Ovary (tissue), 9 donors: ENCODE data around the gene MYBPC1. TPM values are rescaled to one million over a fixed set of nuclear protein-coding genes. Genes with fewer than 3 reads are reported as not detected.

Experiments
- polyA plus RNA-seq, 2 donors: library from polyadenylated mRNA; stranded (reverse); fragments of 200-250 nt in 1 of 2; fragments of 350-450 nt in 1 of 2; fragmentation: Illumina TruSeq in 1 of 2; extraction: RNeasy Lipid Tissue Mini Kit (QIAGEN cat#74804) in 1 of 2; gene quantifications; one replicate each; pipeline ENCODE4 v1.2.3, GENCODE V29; 2013 to 2014
- small RNA-seq: library from RNA; depleted of rRNA; stranded (forward); fragments of <200 nt; gene quantifications from one replicate; pipeline ENCODE3, GENCODE V24; 2016
- total RNA-seq, 7 donors: library from RNA; depleted of rRNA in 2 of 7; stranded (reverse); fragments of >200 nt in 2 of 7; fragmentation: NEBNext Ultra II Directional in 3 of 7; extraction: Animal tissue kit (Norgen Biotek cat#: 25700) in 3 of 7; gene quantifications; one replicate each; pipeline versions ENCODE4 v1.1.0 to v1.2.4, GENCODE V29; 2016 to 2023
- donor health status: DM: no; HTN: no; CAD: no; lungs with moderate emphysema.
- donor health status: DM: no; HTN: no; CAD: no.
- donor health status: Bipolar disorder and iron deficiency.
- donor health status: DM: yes; HTN: yes; CAD: no.
- donor health status: DM: no; HTN: no; CAD: no.
- donor health status: DM: yes; HTN: yes; CAD: no.

MYBPC1 gene
- total and polyA plus RNA-seq, 9 donors = 0.18 to 2.2 (median 0.92) TPM; not detected in 4

Small RNAs within 50 kb of the gene (small RNA-seq; reads per million reads assigned to genes)
- gene RNY1P16 = not detected

Other genes starting within 250 kb of the MYBPC1 start
- 100 to 1,000 TPM in 3 of 7 donors, 10 to 100 TPM in 4; 44.8 to 115 (median 87.3) TPM for gene ARL1, start 187.2 kb upstream of the MYBPC1 start, total RNA-seq
- gene ARL1, start 187.2 kb upstream of the MYBPC1 start, polyA plus RNA-seq = 100 to 1,000 TPM in 1 of 2 donors, 10 to 100 TPM in 1; 41.2 to 129 TPM
- not detected for gene SPIC, start 119.6 kb upstream of the MYBPC1 start, total RNA-seq
- under 1 TPM in 1 of 2 donors, not detected in 1; 0.17 TPM for gene SPIC, start 119.6 kb upstream of the MYBPC1 start, polyA plus RNA-seq
- gene CHPT1, start 102.7 kb downstream of the MYBPC1 start, total RNA-seq = 10 to 100 TPM; 27.8 to 89.4 (median 38.3) TPM
- 10 to 100 TPM; 25.8 to 27.7 TPM for gene CHPT1, start 102.7 kb downstream of the MYBPC1 start, polyA plus RNA-seq
- gene SYCP3, start 144.5 kb downstream of the MYBPC1 start, total RNA-seq = not detected
- under 1 TPM; 0.07 to 0.31 TPM for gene SYCP3, start 144.5 kb downstream of the MYBPC1 start, polyA plus RNA-seq
- 10 to 100 TPM; 10.3 to 24.2 (median 16.6) TPM for gene GNPTAB, start 236.0 kb downstream of the MYBPC1 start, total RNA-seq
- gene GNPTAB, start 236.0 kb downstream of the MYBPC1 start, polyA plus RNA-seq = 10 to 100 TPM in 1 of 2 donors, 1 to 10 TPM in 1; 7.1 to 23.3 TPM